PC-3 (cell line): ENCODE measurements around the gene SLC27A4. TPM values are rescaled to one million over a fixed set of nuclear protein-coding genes. Genes with fewer than 3 reads are reported as not detected.

ENCODE experiments used
- ATAC-seq: fragments of 200-7000 bp; cut with Tn5 transposase; 2 replicates; pipeline ENCODE4 v1.9.1; 2020; ENCODE audit warnings: mild to moderate bottlenecking, moderate library complexity
- BruUV-seq: library from RNA; stranded (reverse); fragments of 400-500 nt; replicated peaks from 2 replicates; lab custom pipeline; 2021; lab: Mats Ljungman, UMichigan
- CTCF ChIA-PET: fragments of 300-600 bp; sonication (Branson Sonifier 250); formaldehyde crosslinking; loops from one replicate; lab custom pipeline; 2022; ENCODE audit warnings: antibody characterized with exemption; lab: Charles Lee
- POLR2A ChIA-PET: fragments of 300-600 bp; sonication (Branson Sonifier 250); formaldehyde crosslinking; loops from one replicate; lab custom pipeline; 2022; ENCODE audit warnings: antibody characterized with exemption; ENCODE audit not compliant: unreplicated experiment; lab: Charles Lee
- DNase-seq: peaks from one replicate; pipeline ENCODE4 v3.0.0-alpha.2; 2015
- H2AFZ ChIP-seq: fragments of 300-600 bp; sonication (generic); 2 replicates; pipeline ENCODE4 v1.6.0; 2016; ENCODE audit warnings: antibody characterized with exemption, low read length
- H3F3A ChIP-seq: fragments of 300-600 bp; sonication (generic); one replicate; pipeline ENCODE4 v1.6.0; 2017; ENCODE audit warnings: antibody characterized with exemption, low read length, control low read depth, mild to moderate bottlenecking; ENCODE audit not compliant: unreplicated experiment
- H3K27ac ChIP-seq: fragments of 300-600 bp; sonication (generic); 2 replicates; pipeline ENCODE4 v1.5.1; 2016; ENCODE audit warnings: mild to moderate bottlenecking, low read length
- H3K27me3 ChIP-seq: fragments of 300-600 bp; sonication (generic); 2 replicates; pipeline ENCODE4 v1.6.1; 2016; ENCODE audit warnings: low read length, mixed read lengths
- H3K36me3 ChIP-seq: fragments of 300-600 bp; sonication (generic); 2 replicates; pipeline ENCODE4 v1.6.1; 2016; ENCODE audit warnings: low read depth, mixed run types, low read length, mixed read lengths
- H3K4me1 ChIP-seq: fragments of 300-600 bp; sonication (generic); 2 replicates; pipeline ENCODE4 v1.5.1; 2016; ENCODE audit warnings: low read length; ENCODE audit not compliant: insufficient read depth
- H3K4me2 ChIP-seq: fragments of 300-600 bp; sonication (generic); 2 replicates; pipeline ENCODE4 v1.6.0; 2016; ENCODE audit warnings: low read length
- H3K4me3 ChIP-seq: fragments of 300-600 bp; sonication (generic); 2 replicates; pipeline ENCODE4 v1.5.1; 2016; ENCODE audit warnings: mild to moderate bottlenecking, low read length, mixed read lengths
- H3K79me2 ChIP-seq: fragments of 300-600 bp; sonication (generic); 2 replicates; pipeline ENCODE4 v1.6.1; 2017; ENCODE audit warnings: low read length, mixed read lengths
- H3K9ac ChIP-seq: fragments of 300-600 bp; sonication (generic); 2 replicates; pipeline ENCODE4 v1.6.0; 2016; ENCODE audit warnings: mild to moderate bottlenecking, low read length
- H3K9me2 ChIP-seq: fragments of 300-600 bp; sonication (generic); replicated peaks from 2 replicates; pipeline ENCODE4 v1.6.1; 2016; ENCODE audit warnings: mixed run types, low read length, mixed read lengths
- H3K9me3 ChIP-seq: fragments of 300-600 bp; sonication (generic); 2 replicates; pipeline ENCODE4 v1.6.1; 2016; ENCODE audit warnings: low read length, mixed read lengths
- H4K20me1 ChIP-seq: fragments of 300-600 bp; sonication (generic); 2 replicates; pipeline ENCODE4 v1.6.1; 2016; ENCODE audit warnings: low read length, mixed read lengths
- CTCF ChIP-seq: fragments of 300-600 bp; sonication (generic); conservative IDR thresholded peaks from 2 replicates; pipeline ENCODE4 v1.5.1; 2017; ENCODE audit warnings: antibody characterized with exemption, low read depth, mild to moderate bottlenecking, low read length
- EZH2 ChIP-seq: fragments of 300-600 bp; sonication (generic); IDR thresholded peaks from one replicate; pipeline ENCODE4 v1.6.1; 2017; ENCODE audit warnings: antibody characterized with exemption, mild to moderate bottlenecking, low read length; ENCODE audit not compliant: unreplicated experiment
- EZH2phosphoT487 ChIP-seq: fragments of 300-600 bp; sonication (generic); IDR thresholded peaks from 2 replicates; pipeline ENCODE4 v1.6.1; 2018; ENCODE audit warnings: mild to moderate bottlenecking, antibody characterized with exemption, low read length, borderline replicate concordance
- intact Hi-C: fragments of 100-400 bp; cut with micrococcal nuclease; formaldehyde crosslinking; loops from 2 replicates; pipeline ENCODE4 v1.9.0; 2023
- total RNA-seq: library from RNA; depleted of rRNA; stranded (reverse); fragments of >200 nt; gene quantifications from 2 replicates; pipeline ENCODE4 v1.2.3, GENCODE V29; 2014

SLC27A4 gene
- total RNA-seq, 1 experiment from 2014 or later = 39.1 TPM

GRCh38 chr9:128372188-128372641, 31.9 kb downstream of the SLC27A4 start:
- H3K36me3 ChIP-seq = no peaks in the 10 kb centered on the region
- no peak overlapping the region for H2AFZ ChIP-seq
- CTCF ChIA-PET = no interaction called here
- peaks cover 41% of the 10 kb centered on the region for H3K79me2 ChIP-seq
- POLR2A ChIA-PET = no interaction called here
- TF ChIP-seq CTCF (no peak), EZH2phosphoT487 (no peak), EZH2 (no peak)
- no peaks in the 10 kb centered on the region for H3K9me3 ChIP-seq
- H3K9ac ChIP-seq = peak overlapping the region; percentile 96
- H3K4me1 ChIP-seq = peaks cover 12% of the 10 kb centered on the region; the same call in 1 of the 2 replicates
- intact Hi-C loops = no loop called here
- no TSS peak for BruUV-seq
- no peaks in the 10 kb centered on the region for H4K20me1 ChIP-seq
- no peaks in the 10 kb centered on the region for H3K27me3 ChIP-seq
- DNase-seq (peak; percentile 21), ATAC-seq (no peak)
- H3K4me2 ChIP-seq = peak overlapping the region; percentile 90
- no peaks in the 10 kb centered on the region for H3F3A ChIP-seq
- H3K27ac ChIP-seq = peak overlapping the region; percentile 77; the same call in 1 of the 2 replicates
- H3K4me3 ChIP-seq = peak overlapping the region; percentile 97
- no peaks in the 10 kb centered on the region for H3K9me2 ChIP-seq

- Histone ChIP-seq H3K27me3 (no peaks in the 10 kb centered on the region), H3K9me2 (no peaks in the 10 kb centered on the region), H4K20me1 (no peaks in the 10 kb centered on the region), H3K27ac (no peak overlapping the region; the same call in 1 of the 2 replicates), H3K4me2 (peak overlapping the region; percentile 90), H3K9ac (no peak overlapping the region), H3K9me3 (no peaks in the 10 kb centered on the region), H3K4me1 (peaks cover 12% of the 10 kb centered on the region; the same call in 1 of the 2 replicates), H3F3A (no peaks in the 10 kb centered on the region), H3K79me2 (peaks cover 41% of the 10 kb centered on the region), H2AFZ (no peak overlapping the region), H3K36me3 (no peaks in the 10 kb centered on the region), H3K4me3 (peak overlapping the region; percentile 97)
- no peak for ATAC-seq
- CTCF ChIA-PET = no interaction called here
- TF ChIP-seq EZH2phosphoT487 (no peak), CTCF (no peak), EZH2 (no peak)
- no TSS peak for BruUV-seq
- POLR2A ChIA-PET = no interaction called here
- intact Hi-C loops = no loop called here
- DNase-seq = peak; percentile 4
Observed at GRCh38 chr9:128372784-128373183, 32.5 kb downstream of the SLC27A4 start.

DNA sequence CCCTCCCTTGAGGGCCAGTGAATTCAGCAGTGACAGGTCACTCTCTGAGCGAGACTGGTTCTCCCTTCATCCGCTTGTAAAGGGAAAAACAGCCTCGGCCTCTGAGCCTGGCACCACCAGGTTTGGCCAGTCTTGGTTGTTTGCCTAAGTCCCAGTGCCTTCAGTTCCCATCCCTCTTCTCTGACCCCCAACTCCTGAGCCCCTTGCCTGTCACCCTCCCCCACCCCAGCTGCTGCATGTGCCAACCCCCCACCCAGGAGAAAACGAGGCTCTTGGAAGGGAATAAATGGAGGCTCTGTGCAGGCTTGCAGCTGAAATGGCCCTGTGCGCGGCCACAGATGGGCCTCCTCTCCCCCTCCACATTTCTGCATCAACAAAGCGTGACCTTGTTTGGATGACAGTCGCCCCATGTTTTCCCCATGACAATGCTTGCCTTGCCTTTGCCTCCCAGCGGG, 33.9 kb downstream of the SLC27A4 start:
- Histone ChIP-seq H3K79me2 (peaks cover 41% of the 10 kb centered on the region), H3K27me3 (no peaks in the 10 kb centered on the region), H3F3A (no peaks in the 10 kb centered on the region), H3K9me3 (no peaks in the 10 kb centered on the region), H3K27ac (no peak overlapping the region), H3K4me2 (no peak overlapping the region), H2AFZ (no peak overlapping the region), H3K4me1 (peaks cover 12% of the 10 kb centered on the region; the same call in 1 of the 2 replicates), H3K9me2 (no peaks in the 10 kb centered on the region), H4K20me1 (no peaks in the 10 kb centered on the region), H3K4me3 (no peak overlapping the region), H3K36me3 (no peaks in the 10 kb centered on the region; the same call in 1 of the 2 replicates), H3K9ac (no peak overlapping the region)
- ChIA-PET POLR2A (no interaction called here), CTCF (no interaction called here)
- ATAC-seq = no peak
- TF ChIP-seq CTCF (no peak), EZH2phosphoT487 (no peak), EZH2 (no peak)
- DNase-seq = no peak
- intact Hi-C loops = no loop called here
- BruUV-seq = no TSS peak
